NCI-H460 (cell line): ENCODE data around the gene SLC39A10. TPM values are rescaled to one million over a fixed set of nuclear protein-coding genes. Genes with fewer than 3 reads are reported as not detected.

Experiments used
- DNase-seq: peaks from one replicate; pipeline ENCODE4 v3.0.0-alpha.2; 2016; ENCODE audit warnings: low read depth; ENCODE audit errors: extremely low read depth
- small RNA-seq, 2 experiments: library from RNA; depleted of rRNA; stranded (forward); fragments of <200 nt; gene quantifications; one replicate each; pipeline ENCODE3, GENCODE V24; 2014
- total RNA-seq: library from RNA; depleted of rRNA; stranded (reverse); fragments of >200 nt; shearing (Covaris generic); gene quantifications from 2 replicates; pipeline ENCODE4 v1.2.3, GENCODE V29; 2014

Gene SLC39A10
- total RNA-seq, 1 experiment from 2014 or later: 45.4 TPM

- no peak for DNase-seq
These were observed 122.5 kb downstream of the SLC39A10 start for GRCh38 chr2:195779491-195779890.

- DNase-seq: no peak
These were observed 125.1 kb downstream of the SLC39A10 start for GRCh38 chr2:195782156-195782555.

Small RNA genes within 50 kb of the gene (small RNA-seq; reads per million reads assigned to genes)
- gene RNU6-915P: 0 reads per million in 2 experiments
